Neuronal stem cell (in vitro differentiated cells): Measurements from ENCODE around the gene UNCX.

Experiments used
- DNase-seq: peaks from one replicate; pipeline ENCODE4 v3.0.0-alpha.2; 2013; ENCODE audit warnings: low spot score
- H2AFZ ChIP-seq: one replicate; pipeline ENCODE4 v1.6.1; 2013; ENCODE audit warnings: mild to moderate bottlenecking, low read length, inconsistent platforms
- H2AK5ac ChIP-seq: 2 replicates; pipeline ENCODE4 v1.6.1; 2013; ENCODE audit warnings: low read depth, mild to moderate bottlenecking, inconsistent platforms, low read length, moderate library complexity, mixed read lengths
- H2BK120ac ChIP-seq: 2 replicates; pipeline ENCODE4 v1.6.1; 2013; ENCODE audit warnings: low read depth, mild to moderate bottlenecking, inconsistent platforms, low read length, moderate library complexity, mixed read lengths
- H2BK12ac ChIP-seq: one replicate; pipeline ENCODE4 v1.6.1; 2013; ENCODE audit warnings: low read length, inconsistent platforms
- H2BK15ac ChIP-seq: 2 replicates; pipeline ENCODE4 v1.6.1; 2013; ENCODE audit warnings: mild to moderate bottlenecking, low read length, inconsistent platforms, mixed read lengths
- H2BK5ac ChIP-seq: one replicate; pipeline ENCODE4 v1.6.1; 2013; ENCODE audit warnings: inconsistent platforms, mild to moderate bottlenecking, low read length, moderate library complexity
- H3K14ac ChIP-seq: one replicate; pipeline ENCODE4 v1.6.1; 2013; ENCODE audit warnings: low read length, inconsistent platforms
- H3K18ac ChIP-seq: 2 replicates; pipeline ENCODE4 v1.6.1; 2013; ENCODE audit warnings: low read length, inconsistent platforms
- H3K23ac ChIP-seq: 2 replicates; pipeline ENCODE4 v1.6.1; 2013; ENCODE audit warnings: low read depth, mild to moderate bottlenecking, mixed read lengths, low read length, inconsistent platforms; ENCODE audit not compliant: poor library complexity
- H3K27ac ChIP-seq: replicated peaks from 3 replicates; pipeline ENCODE4 v1.5.1; 2013; ENCODE audit warnings: low read length, inconsistent platforms
- H3K27me3 ChIP-seq, 3 experiments: 2 replicates each; pipeline ENCODE4 v1.6.1; 2013; ENCODE audit warnings: low read length in 3 of 3, mild to moderate bottlenecking in 2 of 3, inconsistent platforms in 1 of 3, low read depth in 1 of 3, mixed read lengths in 1 of 3, moderate library complexity in 1 of 3; ENCODE audit not compliant: control insufficient read depth in 3 of 3, insufficient read depth in 3 of 3
- H3K36me3 ChIP-seq, 2 donors: replicated peaks in 1 of 2; 2 replicates each; pipeline ENCODE4 v1.6.1; 2013; ENCODE audit warnings: low read length in 2 of 2; ENCODE audit not compliant: control insufficient read depth in 2 of 2, insufficient read depth in 2 of 2
- H3K4ac ChIP-seq: 2 replicates; pipeline ENCODE4 v1.6.1; 2013; ENCODE audit warnings: inconsistent platforms, mild to moderate bottlenecking, low read length, moderate library complexity
- H3K4me1 ChIP-seq, 2 donors: 1 replicate in 1 of 2; 2 replicates in 1 of 2; pipeline ENCODE4 v1.6.1; 2013; ENCODE audit warnings: low read length in 2 of 2, low read depth in 1 of 2; ENCODE audit not compliant: control insufficient read depth in 2 of 2, insufficient read depth in 1 of 2
- H3K4me2 ChIP-seq: one replicate; pipeline ENCODE4 v1.6.1; 2013; ENCODE audit warnings: mild to moderate bottlenecking, low read length, inconsistent platforms; ENCODE audit not compliant: insufficient read depth, poor library complexity, severe bottlenecking
- H3K4me3 ChIP-seq, 2 donors: 2 replicates each; pipeline ENCODE4 v1.5.1; 2013; ENCODE audit warnings: low read length in 2 of 2, mild to moderate bottlenecking in 2 of 2, inconsistent platforms in 1 of 2, moderate library complexity in 1 of 2
- H3K79me1 ChIP-seq: one replicate; pipeline ENCODE4 v1.6.1; 2013; ENCODE audit warnings: low read depth, mild to moderate bottlenecking, inconsistent platforms, low read length, moderate library complexity
- H3K9ac ChIP-seq: one replicate; pipeline ENCODE4 v1.6.1; 2013; ENCODE audit warnings: mild to moderate bottlenecking, low read depth, low read length, inconsistent platforms; ENCODE audit not compliant: poor library complexity
- H3K9me3 ChIP-seq, 2 donors: replicated peaks in 1 of 2; 2 replicates each; pipeline versions ENCODE3 to v1.6.1; 2013; ENCODE audit warnings: low read length in 2 of 2, mild to moderate bottlenecking in 2 of 2, inconsistent platforms in 1 of 2, low read depth in 1 of 2, mixed read lengths in 1 of 2, moderate library complexity in 1 of 2; ENCODE audit not compliant: control insufficient read depth in 2 of 2, insufficient read depth in 1 of 2
- H4K8ac ChIP-seq: one replicate; pipeline ENCODE4 v1.6.1; 2013; ENCODE audit warnings: low read depth, mild to moderate bottlenecking, inconsistent platforms, low read length, moderate library complexity
- H4K91ac ChIP-seq: one replicate; pipeline ENCODE4 v1.6.1; 2013; ENCODE audit warnings: low read length, low read depth, mild to moderate bottlenecking, inconsistent platforms; ENCODE audit not compliant: poor library complexity
- WGBS, 2 donors: extraction: QIAGEN DNeasy Blood & Tissue Kit; methylation state at CpG; one replicate each; pipeline ENCODE4 v1.1.7; 2013; ENCODE audit warnings: missing lambda C conversion rate in 2 of 2, mixed read lengths in 1 of 2; ENCODE audit not compliant: insufficient read length in 2 of 2, insufficient replicate concordance in 1 of 2; ENCODE audit errors: extremely low coverage in 2 of 2; 5-methylcytosine and 5-hydroxymethylcytosine counted together

Gene UNCX

DNA sequence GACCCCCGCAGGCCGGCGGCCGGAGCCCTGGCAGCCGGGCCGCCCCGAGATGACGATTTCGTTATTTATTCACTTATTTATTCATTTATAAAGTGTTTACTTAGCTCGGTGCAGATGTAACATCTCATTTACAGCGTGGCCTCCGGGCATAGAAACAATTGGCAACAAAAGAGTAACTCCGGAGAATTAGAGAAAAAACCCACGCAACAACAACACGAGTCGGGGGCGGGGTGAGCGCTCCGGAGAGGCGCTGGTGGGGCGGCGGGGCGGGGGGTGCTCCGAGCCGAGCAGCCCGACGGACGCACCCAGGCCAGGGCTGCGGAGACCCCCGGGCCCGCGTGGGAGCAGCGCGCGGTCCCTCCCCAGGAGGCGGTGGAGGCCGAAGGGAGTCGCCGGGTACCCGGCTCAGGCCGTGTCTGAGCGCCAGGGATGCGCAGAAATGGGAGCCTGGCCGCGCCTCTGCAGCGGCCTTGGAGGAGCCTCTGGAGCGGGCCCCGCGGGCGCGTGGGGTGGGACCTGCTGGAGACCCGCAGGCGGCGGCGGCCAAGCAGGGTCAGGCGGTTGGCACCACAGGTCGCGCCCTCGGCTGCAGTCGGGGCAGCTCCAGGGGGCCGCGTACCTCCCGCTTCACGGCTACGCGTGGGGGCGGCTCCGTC is 14.3 kb downstream of the UNCX start:
- Histone ChIP-seq H4K8ac (no peak overlapping the region), H2BK12ac (peak overlapping the region; percentile 58), H4K91ac (no peak overlapping the region), H2BK120ac (no peak overlapping the region), H3K9me3 (peaks cover 2 to 8% of the 10 kb centered on the region in 2 donors), H3K27me3 (peaks cover 44 to 99% (median 80%) of the 10 kb centered on the region in 3 experiments), H2AFZ (no peak overlapping the region), H3K4me2 (peak overlapping the region; percentile 65), H3K79me1 (no peaks in the 10 kb centered on the region), H3K36me3 (no peaks in the 10 kb centered on the region), H2AK5ac (peak overlapping the region; percentile 76), H3K14ac (no peak overlapping the region), H3K4me1 (peaks cover 7 to 16% of the 10 kb centered on the region in 2 donors), H3K18ac (peak overlapping the region; percentile 91), H2BK5ac (peak overlapping the region; percentile 53), H3K23ac (peak overlapping the region; percentile 93), H3K4me3 (no peak overlapping the region), H3K27ac (no peak overlapping the region), H2BK15ac (peak overlapping the region; percentile 58), H3K4ac (no peak overlapping the region), H3K9ac (peak overlapping the region; percentile 44)
- WGBS, 2 donors: no CpG with 5 or more reads among the region's 68 CpGs
- DNase-seq: no peak

DNA sequence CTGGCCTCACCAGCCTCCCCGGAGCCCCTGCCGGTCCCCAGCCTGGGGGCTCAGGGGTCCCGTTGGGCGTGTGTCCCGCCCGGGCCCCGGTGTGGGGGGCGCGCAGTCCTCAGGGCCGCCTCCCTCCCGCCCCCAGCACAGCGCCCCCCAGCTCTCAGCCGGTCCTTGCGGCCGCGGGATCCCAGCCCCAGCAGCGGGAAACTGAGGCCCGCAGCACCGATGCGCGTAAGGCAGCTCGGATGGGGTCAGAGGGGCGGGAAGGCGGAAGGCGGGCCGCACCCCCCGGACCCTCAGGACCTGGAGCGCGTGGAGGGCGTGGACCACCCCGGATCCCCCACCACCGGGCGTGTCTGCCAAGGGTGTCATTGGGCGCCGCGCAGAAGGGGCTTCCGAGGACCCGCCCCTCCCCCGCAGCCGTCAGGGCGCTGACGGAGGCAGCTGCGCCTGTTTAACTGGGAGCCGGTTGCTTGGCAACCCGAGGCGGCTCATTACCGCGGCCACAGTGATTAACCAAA is 14.9 kb downstream of the UNCX start:
- H3K27ac ChIP-seq: no peak overlapping the region
- no peak overlapping the region for H2AFZ ChIP-seq
- no peak overlapping the region for H4K91ac ChIP-seq
- peak overlapping the region; percentile 58 for H2BK12ac ChIP-seq
- no CpG with 5 or more reads among the region's 48 CpGs for WGBS, 2 donors
- no peak overlapping the region for H3K4me3 ChIP-seq
- H2BK120ac ChIP-seq: no peak overlapping the region
- no peak overlapping the region for H3K4ac ChIP-seq
- H3K4me1 ChIP-seq: peaks cover 7 to 16% of the 10 kb centered on the region in 2 donors
- H3K14ac ChIP-seq: no peak overlapping the region
- H3K9ac ChIP-seq: peak overlapping the region; percentile 44
- peak overlapping the region; percentile 76 for H2AK5ac ChIP-seq
- peak overlapping the region; percentile 58 for H2BK15ac ChIP-seq
- no peaks in the 10 kb centered on the region for H3K36me3 ChIP-seq
- H3K4me2 ChIP-seq: peak overlapping the region; percentile 65
- peak overlapping the region; percentile 93 for H3K23ac ChIP-seq
- DNase-seq: no peak
- peaks cover 2 to 8% of the 10 kb centered on the region in 2 donors for H3K9me3 ChIP-seq
- H3K18ac ChIP-seq: peak overlapping the region; percentile 91
- H2BK5ac ChIP-seq: peak overlapping the region; percentile 53
- peaks cover 40 to 99% (median 75%) of the 10 kb centered on the region in 3 experiments for H3K27me3 ChIP-seq
- H4K8ac ChIP-seq: no peak overlapping the region
- H3K79me1 ChIP-seq: no peaks in the 10 kb centered on the region

DNA sequence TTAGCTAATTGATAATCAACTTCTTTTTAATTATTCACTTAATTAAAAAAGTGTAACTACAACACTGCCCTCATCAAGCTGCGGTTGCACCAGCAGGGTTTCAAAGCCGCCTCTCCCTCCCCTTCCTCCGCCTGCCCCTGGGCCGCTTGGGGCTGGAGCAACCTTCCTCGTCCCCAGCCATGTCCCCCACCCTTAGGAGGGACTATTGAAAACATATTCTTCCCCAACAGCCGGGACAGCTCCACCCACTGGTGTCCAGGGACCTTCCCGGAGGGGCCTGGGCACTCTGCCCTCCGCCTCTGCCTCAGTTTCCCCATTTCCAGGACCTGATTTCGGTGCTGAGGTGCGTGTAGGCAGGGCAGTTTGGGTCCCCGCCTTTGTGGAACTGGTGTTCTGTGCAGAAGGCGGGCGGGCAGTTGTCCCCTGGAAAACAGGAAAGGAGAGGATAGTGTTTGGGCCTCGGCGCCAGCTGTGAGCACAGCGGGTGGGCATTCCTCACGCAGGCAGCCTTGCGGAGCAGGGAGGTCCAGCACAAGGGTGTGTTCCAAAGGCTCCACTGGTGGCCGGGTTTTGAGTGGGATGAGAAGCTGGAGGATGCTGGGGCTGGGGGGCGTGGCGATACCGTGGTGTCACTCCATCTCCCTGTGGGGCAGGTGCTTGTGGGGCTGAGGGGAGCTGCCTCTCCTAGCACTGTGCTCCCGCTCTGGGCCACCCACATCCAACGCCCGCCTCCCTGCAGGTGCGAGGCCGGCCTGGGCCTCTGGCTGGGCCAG is 15.7 kb downstream of the UNCX start:
- Histone ChIP-seq H3K9ac (peak overlapping the region; percentile 67), H2AK5ac (peak overlapping the region; percentile 89), H3K36me3 (no peaks in the 10 kb centered on the region), H3K79me1 (no peaks in the 10 kb centered on the region), H3K27ac (no peak overlapping the region), H3K27me3 (peaks cover 36 to 99% (median 68%) of the 10 kb centered on the region in 3 experiments), H3K4ac (no peak overlapping the region), H2BK120ac (peak overlapping the region; percentile 7), H2BK5ac (no peak overlapping the region), H3K4me3 (no peak overlapping the region), H3K4me2 (peak overlapping the region; percentile 46), H3K9me3 (peaks cover 2 to 8% of the 10 kb centered on the region in 2 donors), H3K14ac (no peak overlapping the region), H2AFZ (no peak overlapping the region), H3K4me1 (peaks cover 7 to 16% of the 10 kb centered on the region in 2 donors), H3K23ac (no peak overlapping the region), H3K18ac (peak overlapping the region; percentile 20), H4K91ac (no peak overlapping the region), H2BK12ac (no peak overlapping the region), H4K8ac (no peak overlapping the region), H2BK15ac (peak overlapping the region; percentile 1)
- no peak for DNase-seq
- no CpG with 5 or more reads among the region's 27 CpGs for WGBS, 2 donors
